H1 (cell line): ENCODE data around the gene CRABP1. TPM values are rescaled to one million over a fixed set of nuclear protein-coding genes. Genes with fewer than 3 reads are reported as not detected.
A peak's percentile ranks its signal among the peaks of the same experiment; 100 is the strongest.

Experiments used
- CTCF ChIA-PET: fragments of 300-600 bp; sonication (Branson Sonifier 250); formaldehyde crosslinking; loops from one replicate; lab custom pipeline; 2021; ENCODE audit not compliant: partially characterized antibody; lab: Charles Lee
- POLR2A ChIA-PET: fragments of 300-600 bp; sonication (Branson Sonifier 250); formaldehyde crosslinking; loops from one replicate; lab custom pipeline; 2021; ENCODE audit warnings: inconsistent platforms; ENCODE audit not compliant: partially characterized antibody; lab: Charles Lee
- DNase-seq, 2 experiments: peaks; one replicate each; pipeline versions ENCODE4 v3.0.0 to v3.0.0-alpha.2; 2010 to 2022; ENCODE audit warnings: low spot score in 2 of 2, low read depth in 1 of 2, mixed read lengths in 1 of 2
- FAIRE-seq: peaks from 2 replicates; lab custom pipeline; 2011; peaks lifted over from hg19 to GRCh38; lab: Jason Lieb, UNC
- H2AFZ ChIP-seq: 2 replicates; pipeline ENCODE4 v1.8.1; 2012; ENCODE audit warnings: low read length, inconsistent platforms
- H2AK5ac ChIP-seq: 2 replicates; pipeline ENCODE4 v1.6.1; 2013; ENCODE audit warnings: low read depth, low read length
- H2BK120ac ChIP-seq: replicated peaks from 2 replicates; pipeline ENCODE3; 2013; ENCODE audit warnings: low read depth, low read length, inconsistent platforms
- H2BK12ac ChIP-seq: 2 replicates; pipeline ENCODE4 v1.6.1; 2013; ENCODE audit warnings: low read depth, low read length
- H2BK15ac ChIP-seq: 2 replicates; pipeline ENCODE4 v1.6.1; 2013; ENCODE audit warnings: low read length
- H2BK20ac ChIP-seq: 2 replicates; pipeline ENCODE4 v1.6.1; 2013; ENCODE audit warnings: low read length
- H2BK5ac ChIP-seq: 2 replicates; pipeline ENCODE4 v1.6.1; 2013; ENCODE audit warnings: low read depth, low read length
- H3K14ac ChIP-seq: 2 replicates; pipeline ENCODE4 v1.6.1; 2013; ENCODE audit warnings: inconsistent platforms; ENCODE audit not compliant: insufficient read length
- H3K18ac ChIP-seq: 2 replicates; pipeline ENCODE4 v1.6.1; 2013; ENCODE audit warnings: low read length; ENCODE audit errors: extremely low read depth
- H3K23ac ChIP-seq: 2 replicates; pipeline ENCODE4 v1.6.1; 2013; ENCODE audit warnings: inconsistent platforms; ENCODE audit not compliant: insufficient read length
- H3K23me2 ChIP-seq: 2 replicates; pipeline ENCODE4 v1.6.1; 2013; ENCODE audit warnings: low read depth, low read length
- H3K27ac ChIP-seq: 2 replicates; pipeline ENCODE4 v1.6.1; 2011; ENCODE audit warnings: low read depth, low read length, inconsistent platforms
- H3K27me3 ChIP-seq, 4 experiments: replicated peaks in 1 of 4; 1 replicate in 1 of 4; 2 replicates in 3 of 4; pipeline versions ENCODE4 v1.6.1 to v1.8.1; 2011 to 2013; ENCODE audit warnings: low read length in 3 of 4, mild to moderate bottlenecking in 3 of 4, inconsistent platforms in 2 of 4, mixed read lengths in 2 of 4, moderate library complexity in 1 of 4; ENCODE audit not compliant: control insufficient read depth in 3 of 4, insufficient read depth in 3 of 4; ENCODE audit errors: extremely low read depth in 1 of 4
- H3K36me3 ChIP-seq, 4 experiments: 2 replicates each; pipeline versions ENCODE4 v1.6.1 to v1.8.1; 2011 to 2013; ENCODE audit warnings: mild to moderate bottlenecking in 4 of 4, low read length in 3 of 4, moderate library complexity in 2 of 4, control low read depth in 1 of 4, inconsistent platforms in 1 of 4; ENCODE audit not compliant: insufficient read depth in 4 of 4, control insufficient read depth in 2 of 4
- H3K4ac ChIP-seq: replicated peaks from 2 replicates; pipeline ENCODE3; 2013; ENCODE audit warnings: low read length, low read depth, mixed read lengths, inconsistent platforms; ENCODE audit not compliant: insufficient read length
- H3K4me1 ChIP-seq, 4 experiments: replicated peaks in 1 of 4; 1 replicate in 1 of 4; 2 replicates in 3 of 4; pipeline versions ENCODE4 v1.6.1 to v1.8.1; 2011 to 2013; ENCODE audit warnings: low read length in 3 of 4, inconsistent platforms in 2 of 4, mixed read lengths in 1 of 4; ENCODE audit not compliant: insufficient read depth in 4 of 4, control insufficient read depth in 3 of 4
- H3K4me2 ChIP-seq, 2 experiments: 2 replicates each; pipeline versions ENCODE4 v1.6.1 to v1.8.1; 2011 to 2013; ENCODE audit warnings: low read depth in 2 of 2, low read length in 2 of 2, control low read depth in 1 of 2, inconsistent platforms in 1 of 2, mild to moderate bottlenecking in 1 of 2; ENCODE audit not compliant: insufficient read depth in 1 of 2
- H3K4me3 ChIP-seq, 4 experiments: fragments of 200-600, 300-600 bp in 1 of 4; sonication (generic), shearing (Covaris generic), sonication (Bioruptor Twin) in 1 of 4; 2 replicates each; pipeline versions ENCODE4 v1.5.1 to v1.8.1; 2011 to 2016; ENCODE audit warnings: low read length in 4 of 4, low read depth in 3 of 4, control low read depth in 2 of 4, inconsistent platforms in 2 of 4, mild to moderate bottlenecking in 2 of 4, mixed read lengths in 1 of 4, moderate library complexity in 1 of 4; ENCODE audit not compliant: insufficient read depth in 2 of 4; ENCODE audit errors: extremely low read depth in 1 of 4
- H3K56ac ChIP-seq: replicated peaks from 2 replicates; pipeline ENCODE3; 2013; ENCODE audit warnings: low read depth, mild to moderate bottlenecking, mixed read lengths, low read length, inconsistent platforms; ENCODE audit not compliant: insufficient read length
- H3K79me1 ChIP-seq: 2 replicates; pipeline ENCODE4 v1.6.1; 2013; ENCODE audit warnings: low read depth, low read length, control low read depth
- H3K79me2 ChIP-seq, 2 experiments: 2 replicates each; pipeline versions ENCODE4 v1.6.1 to v1.8.1; 2012 to 2013; ENCODE audit warnings: low read length in 2 of 2, mild to moderate bottlenecking in 2 of 2, inconsistent platforms in 1 of 2; ENCODE audit not compliant: insufficient read depth in 2 of 2, control insufficient read depth in 1 of 2
- H3K9ac ChIP-seq, 4 experiments: replicated peaks in 1 of 4; 1 replicate in 1 of 4; 2 replicates in 3 of 4; pipeline versions ENCODE4 v1.6.1 to v1.8.1; 2011 to 2013; ENCODE audit warnings: low read depth in 3 of 4, low read length in 3 of 4, control low read depth in 2 of 4, mild to moderate bottlenecking in 2 of 4, moderate library complexity in 2 of 4, inconsistent platforms in 1 of 4; ENCODE audit errors: extremely low read depth in 1 of 4
- H3K9me3 ChIP-seq, 2 experiments: 2 replicates each; pipeline versions ENCODE4 v1.6.1 to v1.8.1; 2012 to 2013; ENCODE audit warnings: mild to moderate bottlenecking in 2 of 2, moderate library complexity in 2 of 2, control low read depth in 1 of 2, inconsistent platforms in 1 of 2, low read depth in 1 of 2, low read length in 1 of 2, mixed read lengths in 1 of 2; ENCODE audit not compliant: insufficient read depth in 2 of 2
- H4K20me1 ChIP-seq, 2 experiments: replicated peaks in 1 of 2; 2 replicates each; pipeline versions ENCODE3 to v1.8.1; 2011 to 2013; ENCODE audit warnings: inconsistent platforms in 2 of 2, low read length in 2 of 2, mild to moderate bottlenecking in 1 of 2; ENCODE audit not compliant: insufficient read depth in 2 of 2, control insufficient read depth in 1 of 2
- H4K5ac ChIP-seq: 2 replicates; pipeline ENCODE4 v1.6.1; 2013; ENCODE audit warnings: low read length, low read depth, mixed read lengths, inconsistent platforms; ENCODE audit not compliant: insufficient read length
- H4K8ac ChIP-seq: 2 replicates; pipeline ENCODE4 v1.8.0; 2013; ENCODE audit warnings: mild to moderate bottlenecking, moderate library complexity, low read length, inconsistent platforms; ENCODE audit not compliant: insufficient read depth; ENCODE audit errors: extremely low read depth
- H4K91ac ChIP-seq: replicated peaks from 2 replicates; pipeline ENCODE3; 2013; ENCODE audit warnings: low read length, mixed read lengths, inconsistent platforms; ENCODE audit not compliant: insufficient read length
- EP300 ChIP-seq, 2 experiments: IDR thresholded peaks; 1 replicate in 1 of 2; 2 replicates in 1 of 2; pipeline ENCODE4 v1.6.1; 2011 to 2012; ENCODE audit warnings: low read depth in 2 of 2, low read length in 2 of 2, mild to moderate bottlenecking in 2 of 2, borderline replicate concordance in 1 of 2, inconsistent platforms in 1 of 2, moderate library complexity in 1 of 2
- GABPA ChIP-seq: IDR thresholded peaks from 2 replicates; pipeline ENCODE4 v1.6.1; 2011; ENCODE audit warnings: mild to moderate bottlenecking, low read length, moderate library complexity, borderline replicate concordance; ENCODE audit not compliant: insufficient read depth
- HDAC2 ChIP-seq, 2 experiments: fragments of 300-600 bp in 1 of 2; sonication (generic) in 1 of 2; IDR thresholded peaks; 2 replicates each; pipeline ENCODE4 v1.6.1; 2011 to 2012; ENCODE audit warnings: low read depth in 2 of 2, low read length in 2 of 2, mild to moderate bottlenecking in 2 of 2, moderate library complexity in 2 of 2, borderline replicate concordance in 1 of 2, inconsistent platforms in 1 of 2
- JUN ChIP-seq: IDR thresholded peaks from 2 replicates; pipeline ENCODE4 v1.6.1; 2011; ENCODE audit warnings: low read depth, mild to moderate bottlenecking, improper control_type of control experiment, low read length
- KDM5A ChIP-seq: fragments of 200-600 bp; IDR thresholded peaks from 2 replicates; pipeline ENCODE4 v1.7.1; 2012; ENCODE audit warnings: mild to moderate bottlenecking, low read length, inconsistent platforms, mixed read lengths
- RAD21 ChIP-seq, 2 experiments: IDR thresholded peaks in 1 of 2; conservative IDR thresholded peaks in 1 of 2; 2 replicates each; pipeline ENCODE4 v1.6.1; 2011; ENCODE audit warnings: low read depth in 2 of 2, low read length in 2 of 2, improper control_type of control experiment in 1 of 2, inconsistent platforms in 1 of 2, mild to moderate bottlenecking in 1 of 2, moderate library complexity in 1 of 2
- SAP30 ChIP-seq: fragments of 300-600 bp; sonication (generic); IDR thresholded peaks from 2 replicates; pipeline ENCODE4 v1.7.1; 2012; ENCODE audit warnings: low read length, moderate library complexity, mild to moderate bottlenecking, inconsistent platforms; ENCODE audit not compliant: insufficient read depth, insufficient replicate concordance
- SIN3A ChIP-seq, 2 experiments: IDR thresholded peaks in 1 of 2; conservative IDR thresholded peaks in 1 of 2; 2 replicates each; pipeline ENCODE4 v1.6.1; 2011 to 2012; ENCODE audit warnings: low read length in 2 of 2, improper control_type of control experiment in 1 of 2, low read depth in 1 of 2, mild to moderate bottlenecking in 1 of 2
- SUZ12 ChIP-seq: fragments of 200-600 bp; sonication (generic); IDR thresholded peaks from 2 replicates; pipeline ENCODE4 v1.6.1; 2012; ENCODE audit warnings: mild to moderate bottlenecking, inconsistent platforms, low read length, moderate library complexity, mixed read lengths
- TEAD4 ChIP-seq: IDR thresholded peaks from 2 replicates; pipeline ENCODE4 v1.6.1; 2012; ENCODE audit warnings: low read depth, low read length, inconsistent platforms, mixed read lengths
- ZNF274 ChIP-seq: IDR thresholded peaks from 2 replicates; pipeline ENCODE4 v1.7.0; 2012; ENCODE audit warnings: low read length, borderline replicate concordance; ENCODE audit errors: extremely low read depth
- WGBS, 2 experiments: shearing (Covaris generic) in 1 of 2; methylation state at CpG; one replicate each; pipeline versions ENCODE4 v1.1.6 to v1.1.7; 2013 to 2015; ENCODE audit warnings: low lambda C conversion rate in 2 of 2, mixed read lengths in 2 of 2, inconsistent platforms in 1 of 2, low coverage in 1 of 2, missing lambda C conversion rate in 1 of 2; ENCODE audit not compliant: insufficient replicate concordance in 2 of 2, insufficient coverage in 1 of 2, insufficient read length in 1 of 2; ENCODE audit errors: extremely low coverage in 1 of 2, missing lambda C conversion rate in 1 of 2; 5-methylcytosine and 5-hydroxymethylcytosine counted together
- polyA plus RNA-seq, 7 experiments: library from polyadenylated mRNA; depleted of rRNA in 3 of 7; stranded (reverse) in 5 of 7; unstranded in 2 of 7; fragments of >200 nt in 5 of 7; fragments of 200-250 nt in 2 of 7; gene quantifications; 1 replicate in 5 of 7; 2 replicates in 1 of 7; 4 replicates in 1 of 7; pipeline versions ENCODE4 v1.2.1 to v1.2.3, GENCODE V29; 2011 to 2013; ENCODE audit warnings: missing spikeins in 2 of 7, mixed read lengths in 2 of 7
- total RNA-seq: library from RNA; stranded (reverse); fragmentation: NEBNext Ultra II Directional; extraction: Animal tissue kit (Norgen Biotek cat#: 25700); gene quantifications from 2 replicates; pipeline ENCODE4 v1.2.1, GENCODE V29; 2021

Gene CRABP1
- total and polyA plus RNA-seq, 2 of the 8 experiments (the other 6 are each of a cell fraction or from before 2014, with no cell fraction given) = 385 to 655 TPM

DNA sequence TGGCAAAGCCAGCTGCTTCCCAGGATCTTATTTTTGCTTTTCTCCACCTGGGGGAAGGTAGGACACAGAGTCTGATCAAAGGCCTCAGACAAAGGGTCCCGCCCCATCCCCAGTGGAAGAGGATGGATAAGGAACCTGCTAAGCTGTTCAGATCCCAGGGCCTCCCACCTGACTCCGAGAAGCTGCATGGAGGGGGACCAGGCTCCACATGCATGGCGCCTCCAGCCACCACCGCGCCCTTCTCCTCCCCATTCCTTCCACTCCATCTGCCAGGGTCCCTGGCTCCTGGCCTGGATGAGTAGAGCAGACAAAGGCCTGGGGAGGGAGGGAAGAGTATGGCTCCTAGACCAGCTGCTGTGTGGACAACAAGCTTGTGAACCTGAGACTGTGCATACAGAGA, 20.0 kb upstream of the CRABP1 start:
- Histone ChIP-seq H3K79me2 (no peaks in the 10 kb centered on the region), H3K4ac (no peak overlapping the region), H4K5ac (no peak overlapping the region), H4K91ac (peak overlapping the region; percentile 44), H3K4me2 (no peak overlapping the region), H3K56ac (no peak overlapping the region), H3K27me3 (no peaks in the 10 kb centered on the region), H3K9ac (no peak overlapping the region), H2BK20ac (no peak overlapping the region), H2BK120ac (no peak overlapping the region), H3K4me1 (peaks cover 8 to 31% (median 25%) of the 10 kb centered on the region in 4 experiments), H3K4me3 (no peak overlapping the region), H3K79me1 (no peaks in the 10 kb centered on the region), H3K14ac (no peak overlapping the region), H4K20me1 (no peaks in the 10 kb centered on the region), H2AFZ (no peak overlapping the region), H2BK12ac (no peak overlapping the region), H3K18ac (no peak overlapping the region), H4K8ac (no peak overlapping the region), H3K9me3 (no peaks in the 10 kb centered on the region), H2BK15ac (no peak overlapping the region), H3K23ac (no peak overlapping the region), H2AK5ac (no peak overlapping the region), H3K36me3 (no peaks in the 10 kb centered on the region), H2BK5ac (no peak overlapping the region), H3K23me2 (no peaks in the 10 kb centered on the region), H3K27ac (no peak overlapping the region)
- 81% methylated on average over 5 of the region's 5 CpGs; no CpG with 5 or more reads in 1 of the 2 experiments for WGBS, 2 experiments
- DNase-seq (no peak), FAIRE-seq (no peak)
- POLR2A ChIA-PET = interaction anchor here (1.4 kb wide), 1 partner anchor 102 kb away, joined by 3 read pairs; no protein-coding TSS in a partner anchor
- CTCF ChIA-PET = interaction anchor here (1.7 to 5.6 kb wide), 4 partner anchors 8 to 103 kb away, joined by 7 to 42 read pairs (median 15); no protein-coding TSS in a partner anchor
- TF ChIP-seq TEAD4 = no peak
- no peak for TF ChIP-seq KDM5A
- no peak for TF ChIP-seq JUN
- no peak for TF ChIP-seq RAD21 (IDR thresholded peaks at IDR 0.05 in 1 of 2, conservative IDR thresholded peaks at IDR 0.05 in 1 of 2; ENCODE audit: low read depth in 2 of 2, low read length in 2 of 2)
- no peak for TF ChIP-seq HDAC2 (IDR thresholded peaks at IDR 0.05; ENCODE audit: borderline replicate concordance in 1 of 2, low read depth in 2 of 2, low read length in 2 of 2)
- TF ChIP-seq SUZ12 = no peak
- TF ChIP-seq ZNF274 = no peak
- TF ChIP-seq GABPA = no peak
- TF ChIP-seq SIN3A (conservative IDR thresholded peaks at IDR 0.05 in 1 of 2, IDR thresholded peaks at IDR 0.05 in 1 of 2; ENCODE audit: low read depth in 1 of 2, low read length in 2 of 2) = no peak
- no peak for TF ChIP-seq EP300 (IDR thresholded peaks at IDR 0.05; ENCODE audit: borderline replicate concordance in 1 of 2, low read depth in 2 of 2, low read length in 2 of 2)
- no peak for TF ChIP-seq SAP30
